MM.1S (cell line): Measurements from ENCODE around the gene FBXO46.

Source experiments
- DNase-seq: peaks from one replicate; pipeline ENCODE4 v3.0.0-alpha.2; 2015
- H2AFZ ChIP-seq: fragments of 300-600 bp; sonication (generic); 2 replicates; pipeline ENCODE4 v1.6.0; 2016; ENCODE audit warnings: antibody characterized with exemption, low read length
- H3F3A ChIP-seq: fragments of 300-600 bp; sonication (generic); 2 replicates; pipeline ENCODE4 v1.6.1; 2016; ENCODE audit warnings: mild to moderate bottlenecking, antibody characterized with exemption, low read length, moderate library complexity, mixed read lengths; ENCODE audit not compliant: insufficient read depth
- H3K27ac ChIP-seq: fragments of 300-600 bp; sonication (generic); 2 replicates; pipeline ENCODE4 v1.5.1; 2016; ENCODE audit warnings: mild to moderate bottlenecking, low read length
- H3K27me3 ChIP-seq: fragments of 300-600 bp; sonication (generic); replicated peaks from 2 replicates; pipeline ENCODE4 v1.6.0; 2016; ENCODE audit warnings: low read length; ENCODE audit not compliant: insufficient read depth
- H3K36me3 ChIP-seq: fragments of 300-600 bp; sonication (generic); replicated peaks from 2 replicates; pipeline ENCODE4 v1.6.1; 2016; ENCODE audit warnings: mild to moderate bottlenecking, low read length, mixed read lengths; ENCODE audit not compliant: insufficient read depth
- H3K4me1 ChIP-seq: fragments of 300-600 bp; sonication (generic); 2 replicates; pipeline ENCODE4 v1.6.1; 2016; ENCODE audit warnings: low read length, mixed read lengths
- H3K4me2 ChIP-seq: fragments of 300-600 bp; sonication (generic); 2 replicates; pipeline ENCODE4 v1.6.0; 2016; ENCODE audit warnings: low read depth, low read length
- H3K4me3 ChIP-seq: fragments of 300-600 bp; sonication (generic); 2 replicates; pipeline ENCODE4 v1.5.1; 2016; ENCODE audit warnings: low read length, mixed read lengths
- H3K79me2 ChIP-seq: fragments of 300-600 bp; sonication (generic); 2 replicates; pipeline ENCODE4 v1.6.1; 2016; ENCODE audit warnings: mixed run types, low read length, mixed read lengths
- H3K9ac ChIP-seq: fragments of 300-600 bp; sonication (generic); 2 replicates; pipeline ENCODE4 v1.6.1; 2016; ENCODE audit warnings: low read length, mixed read lengths
- H3K9me2 ChIP-seq: fragments of 300-600 bp; sonication (generic); replicated peaks from 2 replicates; pipeline ENCODE4 v1.6.1; 2016; ENCODE audit warnings: mild to moderate bottlenecking, low read length, mixed read lengths; ENCODE audit not compliant: insufficient read depth
- H3K9me3 ChIP-seq: fragments of 300-600 bp; sonication (generic); replicated peaks from 2 replicates; pipeline ENCODE4 v1.6.1; 2016; ENCODE audit warnings: mild to moderate bottlenecking, low read length, mixed read lengths; ENCODE audit not compliant: insufficient read depth
- H4K20me1 ChIP-seq: fragments of 300-600 bp; sonication (generic); 2 replicates; pipeline ENCODE4 v1.6.1; 2016; ENCODE audit warnings: mild to moderate bottlenecking, low read length, moderate library complexity, mixed read lengths; ENCODE audit not compliant: insufficient read depth
- CTCF ChIP-seq: fragments of 300-600 bp; sonication (generic); IDR thresholded peaks from 2 replicates; pipeline ENCODE4 v1.5.1; 2016; ENCODE audit warnings: antibody characterized with exemption, low read length, mixed read lengths
- EZH2 ChIP-seq: fragments of 300-600 bp; sonication (generic); optimal IDR thresholded peaks from 2 replicates; pipeline ENCODE3; 2017; ENCODE audit warnings: low read depth, mild to moderate bottlenecking, antibody characterized with exemption, low read length, mixed read lengths
- EZH2phosphoT487 ChIP-seq: fragments of 300-600 bp; sonication (generic); IDR thresholded peaks from 2 replicates; pipeline ENCODE4 v1.6.1; 2018; ENCODE audit warnings: antibody characterized with exemption, low read length

FBXO46 gene

GRCh38 chr19:45769821-45770191 lies 39.1 kb upstream of the FBXO46 start:
- Histone ChIP-seq H3K79me2 (no peaks in the 10 kb centered on the region), H3K9me2 (no peaks in the 10 kb centered on the region), H3K9ac (peak overlapping the region; percentile 64; the same call in 1 of the 2 replicates), H3K4me2 (peak overlapping the region; percentile 96), H3F3A (peaks cover 14% of the 10 kb centered on the region), H3K9me3 (no peaks in the 10 kb centered on the region), H3K36me3 (no peaks in the 10 kb centered on the region), H3K27me3 (peaks cover 13% of the 10 kb centered on the region; the same call in 1 of the 2 replicates), H3K4me3 (peak overlapping the region; percentile 67), H3K27ac (peak overlapping the region; percentile 76; the same call in 1 of the 2 replicates), H3K4me1 (peaks cover 5% of the 10 kb centered on the region), H4K20me1 (no peaks in the 10 kb centered on the region), H2AFZ (peak overlapping the region; percentile 83)
- TF ChIP-seq EZH2 (no peak), CTCF (no peak), EZH2phosphoT487 (no peak)
- peak; percentile 44 for DNase-seq

- Histone ChIP-seq H3K79me2 (no peaks in the 10 kb centered on the region), H3K27ac (peak within 1 kb of the TSS; percentile 76; the same call in 1 of the 2 replicates), H3F3A (peaks cover 14% of the 10 kb centered on the region), H3K9ac (peak within 1 kb of the TSS; percentile 64; the same call in 1 of the 2 replicates), H3K9me3 (no peaks in the 10 kb centered on the region), H4K20me1 (no peaks in the 10 kb centered on the region), H3K4me2 (peak within 1 kb of the TSS; percentile 99), H3K36me3 (no peaks in the 10 kb centered on the region), H3K4me1 (peaks cover 5% of the 10 kb centered on the region), H3K9me2 (no peaks in the 10 kb centered on the region), H2AFZ (peak within 1 kb of the TSS; percentile 90), H3K27me3 (peaks cover 13% of the 10 kb centered on the region; the same call in 1 of the 2 replicates), H3K4me3 (peak within 1 kb of the TSS; percentile 90)
- TF ChIP-seq EZH2phosphoT487 (no peak), CTCF (no peak), EZH2 (no peak)
- DNase-seq: peak; percentile 97
These were observed 38.5 kb upstream of the FBXO46 start, which contains the start of gene SIX5 for GRCh38 chr19:45768984-45769782. TSS of gene SIX5 (minus strand) at chr19:45769252. CDS start at chr19:45768844, 408 bp downstream.

- H3K4me3 ChIP-seq: peak overlapping the region; percentile 90
- H3K79me2 ChIP-seq: no peaks in the 10 kb centered on the region
- H3K4me2 ChIP-seq: peak overlapping the region; percentile 99
- H2AFZ ChIP-seq: peak overlapping the region; percentile 90
- no peaks in the 10 kb centered on the region for H3K9me3 ChIP-seq
- TF ChIP-seq CTCF (no peak), EZH2phosphoT487 (no peak)
- peaks cover 14% of the 10 kb centered on the region for H3F3A ChIP-seq
- no peak for DNase-seq
- no peaks in the 10 kb centered on the region for H4K20me1 ChIP-seq
- peaks cover 19% of the 10 kb centered on the region; the same call in 1 of the 2 replicates for H3K27me3 ChIP-seq
- H3K36me3 ChIP-seq: no peaks in the 10 kb centered on the region
- H3K9me2 ChIP-seq: no peaks in the 10 kb centered on the region
- peaks cover 5% of the 10 kb centered on the region for H3K4me1 ChIP-seq
- H3K27ac ChIP-seq: no peak overlapping the region
- H3K9ac ChIP-seq: peak overlapping the region; percentile 64; the same call in 1 of the 2 replicates
These were observed 37.9 kb upstream of the FBXO46 start for GRCh38 chr19:45768655-45768983.
